B cell (primary cell): Measurements from ENCODE around the gene SLC28A3. TPM values are rescaled to one million over a fixed set of nuclear protein-coding genes. Genes with fewer than 3 reads are reported as not detected.

Experiments used
- ATAC-seq: fragments of 200-7000 bp; cut with Tn5 transposase; one replicate; pipeline ENCODE4 v1.10.0; 2021; ENCODE audit warnings: low read depth, mild to moderate bottlenecking, moderate number of reproducible peaks, moderate library complexity
- CTCF ChIA-PET: fragments of 350-600 bp; sonication (Branson Sonifier 250); formaldehyde crosslinking; loops from one replicate; lab custom pipeline; 2021; ENCODE audit warnings: antibody characterized with exemption, inconsistent platforms; lab: Charles Lee
- POLR2A ChIA-PET: fragments of 350-600 bp; sonication (Branson Sonifier 250); formaldehyde crosslinking; loops from one replicate; lab custom pipeline; 2021; ENCODE audit warnings: antibody characterized with exemption; lab: Charles Lee
- DNase-seq: peaks from one replicate; pipeline ENCODE4 v3.0.0; 2013
- H2AFZ ChIP-seq: 2 replicates; pipeline ENCODE4 v1.6.1; 2012; ENCODE audit warnings: mild to moderate bottlenecking, low read depth, low read length; ENCODE audit not compliant: insufficient read depth, poor library complexity, severe bottlenecking
- H3K27ac ChIP-seq, 2 donors: 1 replicate in 1 of 2; 2 replicates in 1 of 2; pipeline ENCODE4 v1.5.1; 2012 to 2013; ENCODE audit warnings: low read length in 2 of 2, mild to moderate bottlenecking in 2 of 2, moderate library complexity in 1 of 2
- H3K27me3 ChIP-seq, 4 experiments: fragments of 200-600 bp in 1 of 4; sonication (generic) in 1 of 4; replicated peaks in 1 of 4; 1 replicate in 2 of 4; 2 replicates in 2 of 4; pipeline versions ENCODE4 v1.6.1 to v1.7.0; 2013 to 2016; ENCODE audit warnings: low read length in 3 of 4, mild to moderate bottlenecking in 2 of 4, mixed read lengths in 1 of 4, moderate library complexity in 1 of 4; ENCODE audit not compliant: insufficient read depth in 4 of 4, control insufficient read depth in 3 of 4; ENCODE audit errors: control extremely low read depth in 1 of 4
- H3K36me3 ChIP-seq, 2 experiments: replicated peaks in 1 of 2; 1 replicate in 1 of 2; 2 replicates in 1 of 2; pipeline versions ENCODE4 v1.6.1 to v1.7.1; 2013; ENCODE audit warnings: low read length in 1 of 2; ENCODE audit not compliant: insufficient read depth in 2 of 2, control insufficient read depth in 1 of 2; ENCODE audit errors: control extremely low read depth in 1 of 2, extremely low read depth in 1 of 2
- H3K4me1 ChIP-seq, 2 donors: fragments of 200-600 bp in 1 of 2; sonication (generic) in 1 of 2; 1 replicate in 1 of 2; 2 replicates in 1 of 2; pipeline versions ENCODE4 v1.5.1 to v1.6.1; 2013 to 2017; ENCODE audit warnings: low read length in 2 of 2; ENCODE audit not compliant: control insufficient read depth in 2 of 2, insufficient read depth in 2 of 2
- H3K4me2 ChIP-seq: replicated peaks from 2 replicates; pipeline ENCODE3; 2012; ENCODE audit warnings: mild to moderate bottlenecking, low read depth, low read length; ENCODE audit not compliant: poor library complexity, severe bottlenecking
- H3K4me3 ChIP-seq, 5 experiments: fragments of 200-600 bp in 1 of 5; sonication (generic) in 1 of 5; 1 replicate in 3 of 5; 2 replicates in 2 of 5; pipeline versions ENCODE4 v1.5.1 to v1.7.0; 2011 to 2016; ENCODE audit warnings: low read length in 4 of 5, mild to moderate bottlenecking in 4 of 5, low read depth in 2 of 5, control low read depth in 1 of 5, moderate library complexity in 1 of 5; ENCODE audit not compliant: insufficient read depth in 1 of 5; ENCODE audit errors: control extremely low read depth in 1 of 5, extremely low read depth in 1 of 5
- H3K79me2 ChIP-seq: fragments of 200-600 bp; sonication (generic); one replicate; pipeline ENCODE4 v1.6.0; 2016; ENCODE audit warnings: low read length; ENCODE audit not compliant: control insufficient read depth, insufficient read depth
- H3K9ac ChIP-seq: fragments of 200-600 bp; sonication (generic); 2 replicates; pipeline ENCODE4 v1.6.1; 2017; ENCODE audit warnings: mild to moderate bottlenecking, low read length, moderate library complexity
- H3K9me3 ChIP-seq, 3 donors: one replicate each; pipeline versions ENCODE4 v1.6.1 to v1.7.1; 2013; ENCODE audit warnings: low read length in 2 of 3; ENCODE audit not compliant: control insufficient read depth in 2 of 3, insufficient read depth in 1 of 3; ENCODE audit errors: control extremely low read depth in 1 of 3
- H4K20me1 ChIP-seq: 2 replicates; pipeline ENCODE4 v1.6.0; 2012; ENCODE audit warnings: mild to moderate bottlenecking, low read length; ENCODE audit not compliant: insufficient read depth, control insufficient read depth, poor library complexity, severe bottlenecking
- H3K27ac Mint-ChIP-seq: one replicate; pipeline ENCODE4 v1.8.0; 2021; ENCODE audit warnings: mixed read lengths
- H3K27me3 Mint-ChIP-seq: one replicate; pipeline ENCODE4 v1.8.0; 2021; ENCODE audit warnings: mixed read lengths
- H3K4me1 Mint-ChIP-seq: one replicate; pipeline ENCODE4 v1.8.0; 2021; ENCODE audit warnings: mixed read lengths
- H3K4me3 Mint-ChIP-seq: one replicate; pipeline ENCODE4 v1.8.0; 2021; ENCODE audit warnings: mixed read lengths
- H3K9me3 Mint-ChIP-seq: one replicate; pipeline ENCODE4 v1.8.0; 2022; ENCODE audit warnings: mixed read lengths; ENCODE audit not compliant: insufficient read depth
- CTCF ChIP-seq: fragments of 200-600 bp; IDR thresholded peaks from one replicate; pipeline ENCODE4 v1.8.0; 2022; ENCODE audit warnings: antibody characterized with exemption, mild to moderate bottlenecking
- EZH2 ChIP-seq: IDR thresholded peaks from 2 replicates; pipeline ENCODE4 v1.6.1; 2012; ENCODE audit warnings: borderline replicate concordance, low read depth, mild to moderate bottlenecking, moderate library complexity, low read length; ENCODE audit not compliant: insufficient read depth, poor library complexity, severe bottlenecking
- WGBS: methylation state at CpG from one replicate; pipeline ENCODE4 v1.1.5; 2013; ENCODE audit warnings: missing lambda C conversion rate; ENCODE audit not compliant: insufficient coverage; 5-methylcytosine and 5-hydroxymethylcytosine counted together
- intact Hi-C: fragments of 100-400 bp; cut with micrococcal nuclease; formaldehyde crosslinking; loops from one replicate; pipeline ENCODE4 v1.10.0; 2022
- polyA plus RNA-seq: library from polyadenylated mRNA; depleted of rRNA; stranded (reverse); fragments of >200 nt; gene quantifications from 2 replicates; pipeline ENCODE4 v1.2.3, GENCODE V29; 2012
- total RNA-seq, 2 donors: library from RNA; stranded (reverse); fragments of 120-200 nt in 1 of 2; gene quantifications; 1 replicate in 1 of 2; 2 replicates in 1 of 2; pipeline versions ENCODE4 v1.2.3 to v1.2.4, GENCODE V29; 2013 to 2022

SLC28A3 gene
- total and polyA plus RNA-seq, 2 donors (not counting 1 experiment from before 2014, with no cell fraction given): not detected

DNA sequence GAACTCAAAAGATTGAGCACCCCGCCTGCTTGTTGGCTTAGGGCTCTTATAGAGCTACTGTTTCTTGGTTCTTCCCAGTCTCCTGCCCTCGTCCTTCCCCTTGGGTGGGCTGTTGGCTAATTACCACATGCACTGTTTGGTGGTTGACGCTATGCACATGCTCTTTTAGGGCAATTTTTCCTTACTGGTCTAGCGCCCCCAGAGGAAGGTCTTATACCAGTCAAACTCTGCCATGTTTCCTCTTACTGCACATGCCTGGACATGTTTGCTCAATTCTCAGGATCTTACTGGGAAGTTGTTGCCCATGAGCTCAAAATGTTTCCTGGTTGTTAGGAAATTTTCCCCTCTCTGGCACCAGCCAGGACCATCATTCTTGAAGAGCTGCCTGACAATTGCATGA is 101.9 kb downstream of the SLC28A3 start:
- CTCF ChIA-PET: no interaction called here
- WGBS: 73% methylated on average over 4 of the region's 4 CpGs

GRCh38 chr9:84235511-84235910 is 105.0 kb downstream of the SLC28A3 start:
- Mint-ChIP-seq H3K9me3 (peaks cover 6% of the 10 kb centered on the region), H3K4me3 (no peak overlapping the region), H3K27me3 (peaks cover 15% of the 10 kb centered on the region), H3K4me1 (no peaks in the 10 kb centered on the region), H3K27ac (no peak overlapping the region)
- POLR2A ChIA-PET: no interaction called here
- no peak for TF ChIP-seq EZH2
- no peak overlapping the region for H3K4me2 ChIP-seq
- H2AFZ ChIP-seq: no peak overlapping the region
- no peaks in the 10 kb centered on the region for H4K20me1 ChIP-seq
- CTCF ChIA-PET: no interaction called here
- DNase-seq: no peak
- H3K27me3 ChIP-seq: peaks cover 0 to 4% (median 3%) of the 10 kb centered on the region in 4 experiments
- ATAC-seq: no peak
- intact Hi-C loops: no loop called here
- 94% methylated on average over 2 of the region's 4 CpGs for WGBS
- H3K9me3 ChIP-seq: peaks cover 0 to 3% (median 0%) of the 10 kb centered on the region in 3 donors
- no peak overlapping the region for H3K27ac ChIP-seq
- no peaks in the 10 kb centered on the region for H3K36me3 ChIP-seq
- no peaks in the 10 kb centered on the region for H3K4me1 ChIP-seq
- no peak overlapping the region for H3K4me3 ChIP-seq
- no peak overlapping the region for H3K9ac ChIP-seq
- no peaks in the 10 kb centered on the region for H3K79me2 ChIP-seq

More for the DNA sequence above, 101.9 kb downstream of the SLC28A3 start:
- no peak overlapping the region for H3K9ac ChIP-seq
- H3K27me3 Mint-ChIP-seq: peaks cover 23% of the 10 kb centered on the region
- H3K4me1 Mint-ChIP-seq: no peaks in the 10 kb centered on the region
- H3K27ac ChIP-seq: no peak overlapping the region
- POLR2A ChIA-PET: no interaction called here
- H3K9me3 ChIP-seq: peaks cover 0 to 3% (median 0%) of the 10 kb centered on the region in 3 donors
- no peaks in the 10 kb centered on the region for H4K20me1 ChIP-seq
- no peak for DNase-seq
- intact Hi-C loops: no loop called here
- H3K4me1 ChIP-seq: no peaks in the 10 kb centered on the region
- no peak overlapping the region for H2AFZ ChIP-seq
- H3K27ac Mint-ChIP-seq: no peak overlapping the region
- TF ChIP-seq EZH2 (no peak), CTCF (no peak)
- H3K27me3 ChIP-seq: peaks cover 0 to 4% (median 1%) of the 10 kb centered on the region in 4 experiments
- H3K4me3 ChIP-seq: no peak overlapping the region
- no peak overlapping the region for H3K4me2 ChIP-seq
- no peak overlapping the region for H3K4me3 Mint-ChIP-seq
- H3K79me2 ChIP-seq: no peaks in the 10 kb centered on the region
- H3K9me3 Mint-ChIP-seq: peaks cover 6% of the 10 kb centered on the region
- ATAC-seq: no peak
- H3K36me3 ChIP-seq: no peaks in the 10 kb centered on the region
